Glutamatergic neuron (in vitro differentiated cells): ENCODE data around the gene MFSD12. TPM values are rescaled to one million over a fixed set of nuclear protein-coding genes. Genes with fewer than 3 reads are reported as not detected.

ENCODE experiments used
- DNase-seq: peaks from one replicate; pipeline ENCODE4 v3.0.0; 2022
- H3K27ac Mint-ChIP-seq: one replicate; pipeline ENCODE4 v1.8.0; 2020; ENCODE audit warnings: mild to moderate bottlenecking, mixed read lengths, inconsistent platforms; ENCODE audit not compliant: unreplicated experiment
- H3K27me3 Mint-ChIP-seq: one replicate; pipeline ENCODE4 v1.8.0; 2020; ENCODE audit warnings: mild to moderate bottlenecking, moderate library complexity, mixed read lengths, inconsistent platforms; ENCODE audit not compliant: unreplicated experiment
- H3K36me3 Mint-ChIP-seq: one replicate; pipeline ENCODE4 v1.8.0; 2020; ENCODE audit warnings: mild to moderate bottlenecking, mixed read lengths, inconsistent platforms; ENCODE audit not compliant: unreplicated experiment
- H3K4me1 Mint-ChIP-seq: one replicate; pipeline ENCODE4 v1.8.0; 2020; ENCODE audit warnings: mild to moderate bottlenecking, low read depth, mixed read lengths, inconsistent platforms; ENCODE audit not compliant: unreplicated experiment
- H3K4me3 Mint-ChIP-seq: one replicate; pipeline ENCODE4 v1.8.0; 2020; ENCODE audit warnings: mild to moderate bottlenecking, mixed read lengths, inconsistent platforms; ENCODE audit not compliant: unreplicated experiment
- H3K9me3 Mint-ChIP-seq: one replicate; pipeline ENCODE4 v1.8.0; 2020; ENCODE audit warnings: mild to moderate bottlenecking, moderate library complexity, mixed read lengths, inconsistent platforms; ENCODE audit not compliant: unreplicated experiment
- total RNA-seq: library from RNA; stranded (reverse); fragmentation: NEBNext Ultra II Directional; extraction: Animal tissue kit (Norgen Biotek cat#: 25700); gene quantifications from one replicate; pipeline ENCODE4 v1.2.1, GENCODE V29; 2021; ENCODE audit not compliant: unreplicated experiment
- TF ChIP-seq, protein P1 (sequence below): fragments of 200-600 bp; sonication (generic); IDR thresholded peaks from one replicate; pipeline ENCODE4 v1.5.0; 2021; ENCODE audit not compliant: partially characterized antibody, unreplicated experiment

MFSD12 gene
- total RNA-seq, 1 donor from 2014 or later, result 134 TPM

DNA sequence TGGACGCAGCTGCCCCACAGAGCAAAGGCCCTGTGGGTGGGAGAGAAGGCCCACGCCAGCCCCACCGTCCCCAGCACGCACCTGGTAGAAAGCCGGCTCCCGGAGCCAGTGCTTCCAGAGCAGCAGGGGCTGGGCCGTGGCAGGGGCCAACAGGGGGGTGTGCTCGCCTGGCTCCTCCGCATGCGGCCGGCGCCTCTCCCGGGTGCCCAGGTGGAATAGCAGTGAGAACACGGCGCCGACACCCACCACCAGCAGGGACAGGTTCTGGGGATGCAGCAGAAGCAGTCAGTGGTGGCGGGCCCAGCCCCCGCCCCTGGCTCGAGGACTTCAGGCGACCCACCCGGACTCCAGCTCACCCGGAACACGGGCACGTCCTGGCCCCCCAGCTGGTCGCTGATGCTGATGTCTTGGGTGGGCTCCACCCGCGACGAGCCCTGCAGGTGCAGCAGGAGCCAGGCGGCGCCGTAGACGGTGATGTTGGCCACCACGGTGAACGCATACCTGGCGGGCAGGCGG, 9.6 kb downstream of the MFSD12 start:
- Mint-ChIP-seq H3K4me3 (no peak overlapping the region), H3K9me3 (peaks cover 8% of the 10 kb centered on the region), H3K4me1 (peaks cover 2% of the 10 kb centered on the region), H3K27ac (no peak overlapping the region), H3K36me3 (no peaks in the 10 kb centered on the region), H3K27me3 (peaks cover 3% of the 10 kb centered on the region)
- TF ChIP-seq, protein P1, sequence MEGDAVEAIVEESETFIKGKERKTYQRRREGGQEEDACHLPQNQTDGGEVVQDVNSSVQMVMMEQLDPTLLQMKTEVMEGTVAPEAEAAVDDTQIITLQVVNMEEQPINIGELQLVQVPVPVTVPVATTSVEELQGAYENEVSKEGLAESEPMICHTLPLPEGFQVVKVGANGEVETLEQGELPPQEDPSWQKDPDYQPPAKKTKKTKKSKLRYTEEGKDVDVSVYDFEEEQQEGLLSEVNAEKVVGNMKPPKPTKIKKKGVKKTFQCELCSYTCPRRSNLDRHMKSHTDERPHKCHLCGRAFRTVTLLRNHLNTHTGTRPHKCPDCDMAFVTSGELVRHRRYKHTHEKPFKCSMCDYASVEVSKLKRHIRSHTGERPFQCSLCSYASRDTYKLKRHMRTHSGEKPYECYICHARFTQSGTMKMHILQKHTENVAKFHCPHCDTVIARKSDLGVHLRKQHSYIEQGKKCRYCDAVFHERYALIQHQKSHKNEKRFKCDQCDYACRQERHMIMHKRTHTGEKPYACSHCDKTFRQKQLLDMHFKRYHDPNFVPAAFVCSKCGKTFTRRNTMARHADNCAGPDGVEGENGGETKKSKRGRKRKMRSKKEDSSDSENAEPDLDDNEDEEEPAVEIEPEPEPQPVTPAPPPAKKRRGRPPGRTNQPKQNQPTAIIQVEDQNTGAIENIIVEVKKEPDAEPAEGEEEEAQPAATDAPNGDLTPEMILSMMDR, result no peak
- DNase-seq, result no peak

DNA sequence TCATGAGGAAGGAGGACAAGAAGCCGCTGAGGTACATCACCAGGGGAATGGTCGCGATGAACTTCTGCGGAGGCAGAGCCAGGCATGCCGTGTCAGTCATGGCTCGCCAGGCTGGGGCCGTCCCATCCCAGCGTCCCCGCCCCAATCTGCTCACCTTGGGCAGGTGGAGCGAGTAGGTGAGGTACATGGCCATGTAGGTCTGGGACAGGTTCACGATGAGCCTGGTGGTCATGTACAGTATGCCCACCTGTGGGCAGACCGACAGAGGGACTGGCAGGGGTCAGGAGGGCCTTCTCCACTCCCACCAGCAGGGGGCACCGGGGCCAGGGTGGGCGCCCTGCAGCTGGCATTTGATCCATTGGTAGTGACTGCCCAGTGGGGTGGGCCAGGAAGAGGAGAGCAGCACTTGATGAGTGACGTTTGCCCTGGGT, 10.1 kb downstream of the MFSD12 start:
- peaks cover 2% of the 10 kb centered on the region for H3K4me1 Mint-ChIP-seq
- H3K27me3 Mint-ChIP-seq, result peaks cover 3% of the 10 kb centered on the region
- no peak overlapping the region for H3K4me3 Mint-ChIP-seq
- no peak overlapping the region for H3K27ac Mint-ChIP-seq
- TF ChIP-seq, protein P1, result peak; percentile 73
- peak; percentile 59 for DNase-seq
- H3K36me3 Mint-ChIP-seq, result no peaks in the 10 kb centered on the region
- H3K9me3 Mint-ChIP-seq, result peaks cover 8% of the 10 kb centered on the region

DNA sequence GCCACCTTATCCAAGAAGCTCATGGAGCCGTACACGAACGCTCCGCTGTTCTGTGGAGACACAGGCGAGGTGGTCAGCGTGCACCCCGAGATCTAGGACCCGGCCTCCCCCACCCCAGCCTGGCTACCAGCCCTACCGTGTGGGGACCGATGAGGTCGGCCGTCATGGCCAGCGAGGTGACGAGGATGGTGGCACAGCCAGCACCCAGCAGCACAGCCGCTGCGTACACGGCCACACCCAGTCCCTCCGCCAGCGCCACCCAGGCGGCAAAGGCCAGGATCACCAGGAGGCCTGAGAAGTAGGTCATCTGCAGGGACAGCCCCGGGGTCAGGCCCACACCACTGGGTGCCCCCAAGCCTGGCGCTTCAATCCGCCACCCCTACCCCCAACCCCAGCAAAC, 11.3 kb downstream of the MFSD12 start:
- no peak overlapping the region for H3K4me3 Mint-ChIP-seq
- peaks cover 2% of the 10 kb centered on the region for H3K4me1 Mint-ChIP-seq
- no peaks in the 10 kb centered on the region for H3K36me3 Mint-ChIP-seq
- peaks cover 5% of the 10 kb centered on the region for H3K27me3 Mint-ChIP-seq
- TF ChIP-seq, protein P1, result no peak
- H3K27ac Mint-ChIP-seq, result no peak overlapping the region
- H3K9me3 Mint-ChIP-seq, result peaks cover 8% of the 10 kb centered on the region
- DNase-seq, result no peak

DNA sequence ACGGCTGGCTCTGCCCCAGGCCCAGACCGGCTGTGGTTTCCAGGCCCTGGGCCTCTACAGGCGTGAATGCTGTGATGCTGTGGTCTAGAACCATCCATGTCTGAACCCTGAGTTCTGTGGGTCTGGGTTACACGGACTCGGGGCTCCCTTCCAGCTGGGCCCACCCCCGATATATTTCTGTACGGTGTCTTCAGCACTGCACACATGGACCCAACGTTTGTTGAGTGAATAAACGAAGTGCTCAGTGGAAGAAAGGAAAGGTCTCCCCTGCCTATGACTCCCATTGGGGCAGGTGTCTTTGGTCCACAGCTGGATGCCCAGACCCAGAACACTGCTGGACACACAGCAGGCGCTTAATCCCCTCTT, 11.7 kb downstream of the MFSD12 start:
- Mint-ChIP-seq H3K4me3 (no peak overlapping the region), H3K4me1 (peaks cover 2% of the 10 kb centered on the region), H3K27me3 (peaks cover 5% of the 10 kb centered on the region)

More for the DNA sequence above, 11.7 kb downstream of the MFSD12 start:
- Mint-ChIP-seq H3K36me3 (no peaks in the 10 kb centered on the region), H3K27ac (no peak overlapping the region), H3K9me3 (peaks cover 8% of the 10 kb centered on the region)
- TF ChIP-seq, protein P1, result no peak
- no peak for DNase-seq
